ENCODE results near the gene RNF157.
"Not testable (repeated sequence)": the region's sequence is repeated elsewhere in the genome, so short reads cannot be mapped to it uniquely, and the experiment has no call there.

RNF157 gene

DNA sequence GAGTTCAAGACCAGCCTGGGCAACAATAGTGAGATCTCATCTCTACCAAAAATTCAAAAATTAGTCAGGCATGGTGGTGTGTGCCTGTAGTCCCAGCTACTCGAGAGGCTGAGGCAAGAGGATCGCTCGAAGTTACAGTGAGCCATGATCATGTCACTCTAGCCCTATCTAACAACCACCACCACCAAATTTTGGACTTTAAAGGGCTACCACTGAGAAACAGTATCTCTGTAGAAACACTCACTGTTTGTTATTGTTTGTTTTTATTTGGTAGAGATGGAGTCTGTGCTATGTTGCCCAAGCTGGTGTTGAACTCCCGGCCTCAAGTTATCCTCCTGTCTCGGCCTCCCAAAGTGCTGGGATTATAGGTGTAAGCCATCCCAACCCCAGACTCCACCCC is 23.6 kb upstream of the RNF157 start:
- no peak for DNase-seq
- TF ChIP-seq, protein P1, sequence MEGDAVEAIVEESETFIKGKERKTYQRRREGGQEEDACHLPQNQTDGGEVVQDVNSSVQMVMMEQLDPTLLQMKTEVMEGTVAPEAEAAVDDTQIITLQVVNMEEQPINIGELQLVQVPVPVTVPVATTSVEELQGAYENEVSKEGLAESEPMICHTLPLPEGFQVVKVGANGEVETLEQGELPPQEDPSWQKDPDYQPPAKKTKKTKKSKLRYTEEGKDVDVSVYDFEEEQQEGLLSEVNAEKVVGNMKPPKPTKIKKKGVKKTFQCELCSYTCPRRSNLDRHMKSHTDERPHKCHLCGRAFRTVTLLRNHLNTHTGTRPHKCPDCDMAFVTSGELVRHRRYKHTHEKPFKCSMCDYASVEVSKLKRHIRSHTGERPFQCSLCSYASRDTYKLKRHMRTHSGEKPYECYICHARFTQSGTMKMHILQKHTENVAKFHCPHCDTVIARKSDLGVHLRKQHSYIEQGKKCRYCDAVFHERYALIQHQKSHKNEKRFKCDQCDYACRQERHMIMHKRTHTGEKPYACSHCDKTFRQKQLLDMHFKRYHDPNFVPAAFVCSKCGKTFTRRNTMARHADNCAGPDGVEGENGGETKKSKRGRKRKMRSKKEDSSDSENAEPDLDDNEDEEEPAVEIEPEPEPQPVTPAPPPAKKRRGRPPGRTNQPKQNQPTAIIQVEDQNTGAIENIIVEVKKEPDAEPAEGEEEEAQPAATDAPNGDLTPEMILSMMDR (IDR thresholded peaks at IDR 0.05; ENCODE audit: low read depth, low read length): no peak
- H3K9me3 ChIP-seq: no peaks in the 10 kb centered on the region
- H3K27me3 ChIP-seq: no peaks in the 10 kb centered on the region
- no peak overlapping the region for H3K4me3 ChIP-seq (ENCODE audit: low read depth, low read length)
- no peaks in the 10 kb centered on the region; the same call in 1 of the 2 replicates for H3K4me1 ChIP-seq
- no peaks in the 10 kb centered on the region; the same call in 1 of the 2 replicates for H3K36me3 ChIP-seq

DNA sequence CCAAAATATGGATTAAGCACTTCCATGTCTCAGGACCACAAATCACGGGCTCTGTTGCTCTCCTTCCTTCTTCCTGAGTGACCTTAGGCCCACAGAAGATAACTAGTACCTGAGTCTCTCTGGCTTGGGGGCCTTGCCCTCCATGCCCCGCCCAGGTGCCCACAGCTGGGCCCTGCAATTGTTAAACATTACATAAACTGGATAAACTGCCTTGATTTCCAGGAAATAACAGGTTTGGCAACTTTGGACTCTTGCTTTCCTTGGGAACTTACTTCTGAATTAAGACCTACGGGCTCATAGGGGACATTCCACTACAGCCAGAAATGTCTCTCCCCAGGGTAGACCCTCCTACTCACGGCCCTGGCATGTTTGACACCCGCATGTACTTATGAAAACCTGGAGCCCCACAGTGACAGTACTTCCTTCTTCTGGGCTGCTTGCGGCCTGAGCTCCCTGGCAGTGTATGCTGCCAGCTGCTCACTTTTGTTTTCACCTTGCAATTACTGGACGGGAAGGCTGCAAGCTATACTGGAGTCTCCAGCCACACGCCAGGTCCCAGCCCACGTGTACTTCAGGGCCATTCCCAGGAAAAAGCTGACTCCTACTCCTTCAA is 22.5 kb upstream of the RNF157 start:
- Histone ChIP-seq H3K9me3 (no peaks in the 10 kb centered on the region), H3K27me3 (no peaks in the 10 kb centered on the region), H3K36me3 (no peaks in the 10 kb centered on the region; the same call in 1 of the 2 replicates), H3K4me3 (ENCODE audit: low read depth, low read length) (no peak overlapping the region), H3K4me1 (no peaks in the 10 kb centered on the region; the same call in 1 of the 2 replicates)
- TF ChIP-seq, protein P1 (IDR thresholded peaks at IDR 0.05; ENCODE audit: low read depth, low read length): no peak
- no peak for DNase-seq

DNA sequence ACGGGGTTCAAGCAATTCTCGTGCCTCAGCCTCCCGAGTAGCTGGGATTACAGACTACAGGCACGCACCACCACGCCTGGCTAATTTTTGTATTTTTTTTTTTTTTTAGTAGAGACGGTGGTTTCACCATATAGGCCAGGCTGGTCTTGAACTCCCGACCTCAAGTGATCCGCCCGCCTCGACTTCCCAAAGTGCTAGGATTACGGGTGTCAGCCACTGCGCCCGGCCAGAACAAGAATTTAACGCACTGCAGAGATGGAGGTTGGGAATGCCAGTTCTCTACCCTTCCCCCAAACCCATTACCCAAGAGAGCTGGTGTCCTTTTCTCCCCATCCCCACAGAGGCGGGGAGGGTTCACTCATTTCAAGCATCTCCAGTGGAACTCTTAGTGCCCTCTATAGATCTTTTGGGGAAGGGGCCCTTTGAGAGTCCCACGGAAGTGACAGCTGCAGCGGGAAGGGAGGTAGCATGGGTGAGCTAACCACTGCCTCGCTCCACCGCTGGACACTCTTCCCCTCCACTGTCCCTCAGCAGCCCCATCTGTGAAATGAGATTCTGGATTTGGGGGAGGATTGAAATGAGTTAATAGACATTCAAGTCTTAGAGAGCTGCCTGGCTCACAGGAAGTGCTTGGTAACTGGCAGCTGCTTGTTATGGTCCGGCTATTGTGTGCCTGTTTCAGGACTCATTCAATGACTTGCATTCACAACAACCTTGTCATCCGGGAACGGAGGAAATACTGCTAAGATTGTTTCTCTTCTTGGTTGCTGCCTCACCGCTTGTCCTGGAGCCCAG is 21.3 kb upstream of the RNF157 start:
- TF ChIP-seq, protein P1 (IDR thresholded peaks at IDR 0.05; ENCODE audit: low read depth, low read length): no peak
- DNase-seq: no peak
- no peaks in the 10 kb centered on the region for H3K9me3 ChIP-seq
- no peaks in the 10 kb centered on the region for H3K36me3 ChIP-seq
- no peaks in the 10 kb centered on the region for H3K27me3 ChIP-seq
- H3K4me1 ChIP-seq: no peaks in the 10 kb centered on the region
- no peak overlapping the region for H3K4me3 ChIP-seq (ENCODE audit: low read depth, low read length)

DNA sequence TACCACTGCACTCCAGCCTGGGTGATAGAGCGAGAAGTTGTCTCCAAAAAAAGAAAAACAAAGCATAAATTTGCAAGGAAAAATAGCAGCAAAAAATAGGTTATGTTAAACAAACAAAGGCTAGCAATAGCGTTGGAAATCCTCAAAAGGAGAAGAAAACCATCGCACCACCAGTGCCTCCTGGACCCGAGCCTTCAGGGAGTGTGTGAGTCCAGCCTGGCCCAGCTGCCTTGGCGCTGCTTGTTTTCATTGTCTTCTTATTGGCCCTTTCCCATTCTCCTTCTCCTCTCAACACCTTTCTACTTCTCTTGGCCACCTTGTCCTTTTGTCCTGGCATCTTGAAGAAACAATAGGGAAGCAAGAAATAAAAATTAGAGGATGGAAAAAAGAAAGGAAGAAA is 20.4 kb upstream of the RNF157 start:
- no peak for DNase-seq
- H3K9me3 ChIP-seq: no peaks in the 10 kb centered on the region
- TF ChIP-seq, protein P1 (IDR thresholded peaks at IDR 0.05; ENCODE audit: low read depth, low read length): no peak
- H3K27me3 ChIP-seq: no peaks in the 10 kb centered on the region
- no peaks in the 10 kb centered on the region for H3K4me1 ChIP-seq
- H3K36me3 ChIP-seq: no peaks in the 10 kb centered on the region
- no peak overlapping the region for H3K4me3 ChIP-seq (ENCODE audit: low read depth, low read length)

DNA sequence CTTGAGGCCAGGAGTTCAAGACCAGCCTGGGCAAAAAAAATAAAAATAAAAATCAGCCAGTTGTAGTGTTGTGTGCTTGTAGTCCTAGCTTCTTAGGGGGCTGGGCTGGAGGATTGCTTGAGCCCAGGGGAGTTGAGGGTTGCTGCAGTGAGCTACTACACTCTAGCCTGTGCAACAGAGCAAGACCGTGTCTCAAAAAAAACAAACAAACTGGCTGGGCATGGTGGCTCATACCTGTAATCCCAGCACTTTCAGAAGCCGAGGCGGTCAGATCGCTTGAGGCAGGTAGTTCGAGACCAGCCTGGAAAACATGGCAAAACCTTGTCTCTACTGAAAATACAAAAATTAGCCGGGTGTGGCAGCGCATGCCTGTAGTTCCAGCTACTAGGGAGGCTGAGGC is 19.9 kb upstream of the RNF157 start:
- H3K4me1 ChIP-seq: no peaks in the 10 kb centered on the region
- no peaks in the 10 kb centered on the region for H3K9me3 ChIP-seq
- TF ChIP-seq, protein P1 (IDR thresholded peaks at IDR 0.05; ENCODE audit: low read depth, low read length): no peak

DNA sequence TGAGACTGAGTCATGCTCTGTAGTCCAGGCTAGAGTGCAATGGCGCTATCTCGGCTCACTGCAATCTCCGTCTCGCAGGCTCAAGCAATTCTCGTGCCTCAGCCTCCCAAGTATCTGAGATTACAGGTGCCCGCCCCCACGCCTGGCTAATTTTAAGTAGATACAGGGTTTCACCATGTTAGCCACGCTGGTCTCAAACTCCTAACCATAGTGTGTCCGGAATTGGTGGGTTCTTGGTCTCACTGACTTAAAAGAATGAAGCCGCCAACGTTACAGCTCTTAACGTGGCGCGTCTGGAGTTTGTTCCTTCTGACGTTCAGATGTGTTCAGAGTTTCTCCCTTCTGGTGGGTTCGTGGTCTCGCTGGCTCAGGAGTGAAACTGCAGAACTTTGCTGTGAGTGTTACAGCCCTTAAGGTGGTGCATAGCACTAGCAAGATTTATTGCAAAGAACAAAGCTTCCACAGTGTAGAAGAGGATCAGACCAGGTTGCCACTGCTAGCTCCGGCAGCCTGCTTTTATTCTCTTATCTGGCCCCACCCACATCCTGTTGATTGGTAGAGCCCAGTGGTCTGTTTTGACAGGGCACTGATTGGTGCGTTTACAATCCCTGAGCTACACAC is 16.2 kb upstream of the RNF157 start:
- not testable (repeated sequence) for H3K4me1 ChIP-seq; DNase-seq; H3K4me3 ChIP-seq (ENCODE audit: low read depth, low read length); H3K27me3 ChIP-seq; H3K9me3 ChIP-seq; H3K36me3 ChIP-seq

More for the DNA sequence above, 19.9 kb upstream of the RNF157 start:
- H3K36me3 ChIP-seq: no peaks in the 10 kb centered on the region
- no peaks in the 10 kb centered on the region for H3K27me3 ChIP-seq
- no peak overlapping the region for H3K4me3 ChIP-seq (ENCODE audit: low read depth, low read length)
- no peak for DNase-seq
